CD4-positive, alpha-beta T cell treated with Interleukin-6 at 100 ng/mL for 8 hours (primary cell): ENCODE measurements around the gene SIN3B.

Experiments used
- DNase-seq: peaks from one replicate; pipeline ENCODE4 v3.0.0-alpha.2; 2020; ENCODE audit warnings: mixed read lengths, low spot score

SIN3B gene

DNA sequence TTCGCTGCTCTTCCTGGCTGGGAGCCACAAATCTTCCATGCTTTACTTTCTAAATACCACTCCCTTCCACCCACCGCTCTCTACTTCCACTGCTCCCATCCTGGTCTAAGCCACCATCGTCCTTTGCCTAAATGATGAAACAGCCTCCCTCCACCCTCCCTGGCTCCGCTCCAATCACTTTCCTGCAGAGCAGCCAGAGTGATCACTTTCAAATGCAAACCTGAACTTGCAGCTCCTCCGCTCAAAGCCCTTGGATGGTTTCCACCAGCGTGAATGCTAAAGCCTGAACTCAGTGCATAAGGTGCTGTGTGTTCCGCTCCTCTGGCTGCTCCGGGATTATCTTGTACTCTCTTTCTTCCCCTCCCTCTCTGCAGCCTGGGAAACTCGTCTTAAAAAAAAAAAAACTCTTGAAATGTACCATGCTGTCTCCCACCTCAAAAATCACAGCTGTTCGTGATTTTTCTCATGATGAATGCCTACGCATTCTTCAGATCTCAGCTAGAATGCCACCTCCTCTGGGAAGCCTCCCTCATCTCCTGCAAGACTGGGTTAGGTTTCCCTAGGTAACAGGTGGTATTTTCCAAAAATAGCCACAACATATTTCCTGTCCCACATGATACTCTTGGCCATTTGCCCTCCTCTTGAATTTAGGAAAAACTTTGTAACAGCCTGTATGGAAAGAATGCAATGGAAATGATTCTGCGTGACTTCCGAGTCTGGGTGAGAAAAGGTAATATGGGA, 3.7 kb upstream of the SIN3B start:
- no peak for DNase-seq

DNA sequence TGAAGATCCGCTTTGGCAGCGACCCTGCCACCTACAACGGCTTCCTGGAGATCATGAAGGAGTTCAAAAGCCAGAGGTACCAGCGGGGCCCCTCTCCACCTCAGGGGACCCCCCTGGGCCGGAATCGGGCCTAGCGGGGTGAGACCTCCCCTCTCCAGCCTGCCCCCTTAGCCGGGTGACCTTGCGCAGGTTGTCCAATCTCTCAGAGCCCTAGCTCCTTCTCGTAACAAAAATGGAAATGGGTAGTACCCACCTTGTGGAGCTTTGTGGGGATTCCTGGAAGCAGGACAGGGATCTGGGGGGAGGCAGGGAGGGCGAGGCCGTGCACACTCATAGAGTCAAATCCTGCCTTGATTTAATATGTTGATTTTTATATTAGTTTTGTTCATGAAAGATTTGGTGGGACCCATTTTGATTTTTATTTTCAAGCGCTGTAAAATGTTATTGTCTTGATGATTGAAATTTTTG, 658 bp downstream of the SIN3B start:
- no peak for DNase-seq

DNA sequence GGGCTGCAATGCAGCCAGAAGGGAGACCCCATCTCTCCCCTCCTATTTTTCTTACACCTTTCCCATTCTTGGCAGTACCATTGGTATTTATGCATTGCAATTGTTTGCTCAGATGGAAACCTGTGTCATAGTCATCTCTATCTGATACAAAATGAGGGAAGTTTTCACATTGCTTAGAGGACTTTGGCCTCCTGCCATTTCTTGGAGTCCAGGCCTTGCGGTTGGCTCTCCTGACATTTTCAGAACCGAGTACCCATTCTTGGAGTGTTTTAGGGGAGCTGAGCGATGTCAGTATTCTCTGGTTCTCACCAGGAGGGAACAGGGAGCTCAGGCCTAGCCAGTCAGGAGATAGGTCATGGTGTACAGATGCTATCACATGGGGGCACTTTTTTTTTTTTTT, 1.5 kb downstream of the SIN3B start:
- no peak for DNase-seq

DNA sequence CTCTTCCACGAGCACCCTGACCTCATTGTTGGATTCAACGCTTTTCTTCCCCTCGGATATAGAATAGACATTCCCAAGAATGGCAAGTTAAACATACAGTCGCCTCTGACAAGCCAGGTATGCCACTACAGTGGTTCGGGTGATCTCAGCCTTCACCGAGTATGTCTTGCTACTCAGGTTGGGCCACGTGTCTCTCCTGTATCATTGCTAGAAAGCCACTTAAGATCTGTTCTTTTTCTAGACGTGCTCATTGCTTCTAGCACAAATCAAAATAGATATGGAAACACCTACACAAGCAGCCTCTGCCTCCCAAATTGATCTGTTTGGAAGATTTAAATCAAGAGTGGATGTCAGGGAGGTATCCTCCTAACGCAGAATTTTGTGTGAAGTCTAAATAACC, 2.3 kb downstream of the SIN3B start:
- DNase-seq: no peak

DNA sequence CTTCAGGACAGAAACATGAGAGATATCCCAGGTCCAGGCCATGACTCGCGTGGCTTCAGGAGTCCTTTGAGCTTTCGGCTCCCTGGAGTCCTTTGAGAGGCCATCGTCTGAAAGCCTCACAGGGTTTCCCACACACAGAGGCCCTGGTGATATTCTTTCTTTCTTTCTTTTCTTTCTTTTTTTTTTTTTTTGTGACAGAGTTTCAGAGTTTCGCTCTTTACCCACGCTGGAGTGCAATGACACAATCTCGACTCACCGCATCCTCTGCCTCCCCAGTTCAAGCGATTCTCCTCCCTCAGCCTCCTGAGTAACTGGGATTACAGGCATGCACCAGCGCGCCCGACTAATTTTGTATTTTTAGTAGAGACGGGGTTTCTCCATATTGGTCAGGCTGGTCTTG, 5.5 kb downstream of the SIN3B start:
- DNase-seq: no peak

DNA sequence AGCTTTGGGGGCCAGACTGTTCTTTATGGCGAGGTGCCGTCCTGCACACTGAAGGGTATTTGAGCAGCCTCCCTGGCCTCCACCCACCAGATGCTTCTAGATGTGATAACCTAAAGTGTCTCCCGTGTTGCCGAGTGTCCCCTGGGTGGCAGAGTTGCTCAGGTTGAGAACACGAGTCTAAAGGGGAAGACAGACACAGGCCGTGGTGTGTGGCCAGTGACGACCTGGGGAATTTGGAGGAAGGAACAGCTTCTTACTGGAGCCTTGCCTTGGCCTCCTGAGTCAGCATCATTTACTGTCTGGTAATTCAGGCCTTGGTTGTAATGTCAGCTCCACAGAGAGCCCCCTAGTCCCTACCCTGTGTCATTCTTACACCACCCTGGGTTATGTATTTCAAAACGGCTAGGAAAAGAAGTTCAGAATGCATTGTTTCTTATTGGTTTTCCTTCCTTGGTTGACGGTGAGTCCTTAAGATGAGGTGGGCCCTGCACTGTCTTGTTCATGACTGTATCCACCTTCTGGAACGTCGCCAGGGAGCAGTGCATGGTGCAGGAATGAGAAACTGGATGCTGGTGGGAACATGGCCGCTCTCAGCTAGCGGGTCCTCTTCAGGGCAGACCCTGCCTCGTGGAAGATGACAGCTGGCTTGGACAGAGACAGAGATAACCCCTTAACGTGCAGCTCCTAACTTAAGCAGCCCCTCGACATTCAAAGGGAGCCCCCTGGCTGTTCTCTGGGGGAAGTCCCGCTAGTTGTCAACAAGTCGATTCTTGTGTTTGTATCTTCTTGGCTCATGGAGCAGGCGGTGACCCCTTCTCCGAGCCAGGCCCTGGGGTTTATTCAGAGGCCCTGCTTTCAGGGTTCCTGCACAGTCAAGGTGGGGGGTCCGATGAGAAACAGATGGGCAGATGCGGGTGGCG, 7.2 kb downstream of the SIN3B start:
- DNase-seq: no peak

DNA sequence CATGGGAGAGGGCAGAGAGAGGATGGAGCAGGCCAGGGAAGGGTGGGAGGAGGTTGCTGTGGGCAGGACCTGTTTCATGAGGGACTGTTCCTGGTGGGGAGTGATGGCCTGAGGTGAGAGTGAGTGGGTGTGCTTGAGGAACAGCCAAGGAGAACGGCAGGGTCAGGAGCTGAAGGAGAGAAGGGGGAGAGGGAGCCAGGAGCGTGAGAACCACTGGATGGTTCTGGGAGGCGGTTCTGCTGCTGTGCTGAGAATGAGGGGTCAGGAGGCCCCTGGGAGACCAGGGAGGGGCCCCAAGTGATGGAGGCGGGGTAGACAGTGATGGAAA, 7.8 kb downstream of the SIN3B start:
- no peak for DNase-seq

DNA sequence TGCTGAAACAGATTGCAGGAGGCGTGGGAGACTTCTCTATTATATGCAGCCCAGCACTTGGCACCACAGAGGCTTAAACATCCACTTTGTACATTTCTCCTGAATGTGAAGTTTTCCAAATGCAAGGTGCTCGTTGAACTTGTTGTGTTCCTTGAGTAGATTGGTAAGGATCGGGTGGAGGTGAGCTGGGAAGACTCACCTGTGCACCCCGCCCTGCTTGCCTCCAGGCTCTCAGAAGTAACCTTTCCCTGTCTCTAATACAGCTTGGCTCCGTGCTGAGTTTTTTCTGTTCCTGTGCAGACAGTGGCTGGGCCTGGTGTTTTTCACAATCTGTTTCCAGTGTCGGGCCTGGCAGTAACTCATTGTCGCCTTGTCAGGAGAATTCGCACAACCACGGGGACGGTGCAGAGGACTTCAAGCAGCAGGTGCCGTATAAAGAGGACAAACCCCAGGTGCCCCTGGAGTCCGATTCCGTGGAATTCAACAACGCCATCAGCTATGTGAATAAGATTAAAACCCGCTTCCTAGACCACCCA, 12.3 kb downstream of the SIN3B start:
- DNase-seq: no peak

DNA sequence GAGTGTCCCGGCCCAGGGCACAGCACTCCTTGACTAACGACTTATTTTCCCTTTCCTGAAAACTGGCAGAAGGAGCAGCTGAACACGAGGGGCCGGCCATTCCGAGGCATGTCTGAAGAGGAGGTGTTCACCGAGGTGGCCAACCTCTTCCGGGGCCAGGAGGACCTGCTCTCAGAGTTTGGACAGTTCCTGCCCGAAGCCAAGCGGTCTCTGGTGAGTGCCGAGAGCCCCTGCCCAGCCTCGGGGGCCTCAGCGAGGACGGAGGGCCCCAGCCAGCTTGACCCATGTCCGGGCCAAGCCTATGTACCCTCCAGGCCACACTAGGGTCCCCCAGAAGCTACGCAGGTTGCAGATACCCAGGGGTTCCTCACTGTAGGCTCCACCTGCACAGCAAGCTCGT, 17.7 kb downstream of the SIN3B start:
- DNase-seq: no peak

DNA sequence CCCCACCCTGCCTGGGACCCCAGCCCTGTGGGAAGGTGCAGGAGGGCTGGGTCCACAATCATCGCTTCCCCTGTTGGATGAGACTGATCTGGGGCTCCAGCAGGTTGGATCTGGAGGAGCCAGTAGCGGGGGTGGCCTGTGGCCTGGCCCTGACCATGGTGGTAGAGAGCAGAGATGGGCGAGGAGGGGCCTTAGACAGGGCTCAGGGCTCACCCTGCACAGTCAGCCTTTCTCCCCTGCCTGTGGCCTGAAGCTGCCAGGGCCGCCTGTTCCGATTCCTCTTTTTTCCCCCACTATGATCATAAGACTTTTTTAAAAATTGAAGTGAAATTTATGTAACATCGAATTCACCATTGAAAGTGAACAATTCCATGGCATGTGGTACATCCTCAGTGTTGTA, 18.2 kb downstream of the SIN3B start:
- DNase-seq: no peak

DNA sequence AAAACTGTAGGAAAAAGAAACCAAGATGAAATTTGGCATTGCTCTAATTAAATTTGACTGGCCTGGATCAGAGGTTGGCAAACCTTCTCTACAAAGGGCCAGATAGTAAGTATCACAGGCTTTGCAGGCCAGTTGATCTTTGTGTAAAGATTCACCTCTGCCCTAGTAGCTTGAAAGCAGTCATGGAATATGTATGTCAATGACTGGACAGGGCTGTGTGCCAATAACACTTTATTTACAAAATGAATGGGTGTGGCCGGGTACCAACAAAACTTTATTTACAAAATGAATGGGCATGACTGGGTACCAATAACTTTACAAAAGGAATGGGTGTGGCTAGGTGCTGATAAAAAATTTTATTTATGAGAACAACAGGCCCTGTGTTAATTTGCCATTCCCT, 20.0 kb downstream of the SIN3B start:
- DNase-seq: no peak

DNA sequence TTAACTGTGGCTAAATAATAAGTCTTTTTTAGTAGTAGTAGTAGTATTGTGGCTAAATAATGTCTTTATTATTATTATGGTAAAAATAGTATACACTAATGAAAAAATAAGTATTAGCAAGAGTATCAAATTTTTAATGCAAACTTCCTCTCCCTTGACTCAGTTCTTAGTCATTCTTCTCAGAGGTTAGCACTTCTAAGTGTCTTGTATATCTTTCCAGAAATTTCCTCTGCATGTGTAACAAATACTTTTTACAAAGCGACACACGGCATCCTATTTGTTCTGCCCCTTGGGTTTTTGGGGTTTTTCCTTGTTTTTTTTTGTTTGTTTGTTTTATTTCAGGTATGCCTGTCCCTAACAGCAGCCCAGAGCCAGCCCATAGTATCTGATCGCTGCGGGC, 20.9 kb downstream of the SIN3B start:
- DNase-seq: no peak

DNA sequence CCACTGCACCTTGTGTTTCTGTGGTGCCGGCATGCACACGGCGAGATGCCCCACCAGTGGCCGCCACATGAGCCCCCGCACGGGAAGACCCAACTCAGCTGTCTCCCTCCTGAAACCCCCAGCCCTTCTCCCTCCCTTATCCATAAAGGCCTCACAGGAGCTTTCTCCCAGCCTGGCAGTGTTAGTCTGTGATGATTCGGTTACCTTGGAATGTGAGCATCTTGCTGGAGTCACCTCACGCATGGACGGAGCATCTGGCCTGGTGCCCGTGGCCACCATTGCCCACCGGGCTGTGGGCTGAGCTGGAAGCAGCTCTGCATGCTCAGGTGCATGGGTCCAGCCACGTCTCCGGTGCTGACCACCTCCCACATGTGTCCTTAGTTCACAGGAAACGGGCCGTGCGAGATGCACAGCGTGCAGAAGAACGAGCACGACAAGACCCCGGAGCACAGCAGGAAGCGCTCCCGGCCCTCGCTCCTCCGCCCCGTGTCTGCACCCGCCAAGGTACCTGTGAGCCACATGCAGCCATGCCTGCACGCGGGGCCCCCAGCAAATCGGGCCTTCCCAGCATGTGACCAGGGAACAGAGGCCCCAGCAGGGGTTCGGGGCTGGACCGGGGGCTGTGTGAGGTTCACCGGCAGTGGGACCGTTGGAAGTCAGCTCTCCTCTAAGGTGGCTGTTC, 22.0 kb downstream of the SIN3B start:
- DNase-seq: no peak

DNA sequence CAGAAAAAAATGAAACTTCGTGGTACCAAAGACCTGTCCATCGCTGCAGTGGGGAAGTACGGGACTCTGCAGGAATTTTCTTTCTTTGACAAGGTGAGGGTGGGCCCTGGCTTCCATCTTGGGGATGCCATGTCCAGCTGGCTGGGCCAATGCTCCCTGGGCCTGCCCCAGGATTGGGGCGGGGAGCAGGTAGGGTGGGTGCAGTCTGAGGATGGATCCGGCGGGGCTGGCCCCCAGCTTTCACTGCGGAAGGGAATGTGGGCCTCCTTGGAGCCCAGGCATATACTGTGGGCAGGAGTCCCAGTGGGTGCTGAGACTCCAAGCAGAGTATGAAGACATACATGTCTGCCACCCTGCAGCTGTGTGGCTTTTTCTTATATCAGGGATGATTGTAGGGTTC, 23.9 kb downstream of the SIN3B start:
- DNase-seq: no peak

DNA sequence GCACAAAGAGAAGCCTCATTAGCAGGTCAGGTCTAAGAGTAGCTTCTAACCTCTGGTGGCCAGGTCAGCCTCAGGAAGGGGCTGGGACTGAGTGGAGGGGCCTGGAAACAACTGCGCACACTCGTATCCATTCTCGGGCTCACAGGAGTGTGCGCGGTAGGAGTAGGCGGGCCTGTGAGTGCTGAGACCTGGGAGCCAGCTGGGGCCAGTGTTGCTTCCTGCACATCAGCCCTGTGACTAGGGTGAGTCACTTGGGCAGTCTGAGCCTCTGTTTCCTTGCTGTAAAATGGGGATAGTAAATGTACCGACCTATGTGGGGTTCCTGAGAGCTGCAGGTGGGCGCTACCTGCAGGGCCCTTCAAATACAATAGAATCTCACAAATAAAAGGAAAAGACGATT, 26.9 kb downstream of the SIN3B start:
- DNase-seq: no peak

DNA sequence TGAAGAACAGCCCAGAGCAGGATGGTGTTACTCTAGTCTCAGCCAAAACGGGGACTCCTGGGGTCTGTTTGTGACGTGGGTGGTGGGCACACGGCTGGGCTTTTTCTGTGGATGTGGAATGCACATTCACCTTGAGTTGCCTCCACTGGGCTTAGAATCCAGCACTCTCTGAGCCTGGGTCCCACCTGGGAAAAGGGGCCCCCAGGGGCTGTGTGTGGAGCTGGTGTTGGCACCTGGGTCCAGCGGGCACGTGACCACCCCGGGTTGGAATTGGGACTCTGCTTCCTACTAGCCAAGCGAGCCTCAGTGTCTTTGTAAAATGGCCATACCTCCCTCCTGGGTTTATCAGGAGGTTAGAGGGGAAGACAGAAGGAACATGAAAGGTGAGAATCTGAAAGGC, 30.4 kb downstream of the SIN3B start:
- no peak for DNase-seq

DNA sequence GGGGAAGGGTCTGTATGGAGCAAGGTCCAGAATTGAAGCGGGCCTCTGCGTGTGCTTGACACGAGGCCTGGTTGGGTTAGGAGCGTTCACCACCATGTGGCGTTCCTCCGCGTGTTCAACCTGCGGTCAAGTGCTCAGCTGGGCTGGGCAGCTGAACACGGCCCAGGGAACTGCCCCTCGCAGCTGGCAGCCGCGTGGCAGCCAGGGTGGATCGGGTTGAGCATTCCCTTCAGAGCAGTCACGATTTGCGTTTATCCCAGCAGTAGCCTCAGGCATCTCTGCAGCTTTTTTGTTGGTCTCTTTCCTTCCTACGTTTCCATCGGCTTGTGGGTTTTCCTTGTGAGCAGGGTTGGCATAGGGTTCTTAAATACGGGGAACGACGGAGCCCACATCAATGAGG, 30.9 kb downstream of the SIN3B start:
- DNase-seq: no peak

DNA sequence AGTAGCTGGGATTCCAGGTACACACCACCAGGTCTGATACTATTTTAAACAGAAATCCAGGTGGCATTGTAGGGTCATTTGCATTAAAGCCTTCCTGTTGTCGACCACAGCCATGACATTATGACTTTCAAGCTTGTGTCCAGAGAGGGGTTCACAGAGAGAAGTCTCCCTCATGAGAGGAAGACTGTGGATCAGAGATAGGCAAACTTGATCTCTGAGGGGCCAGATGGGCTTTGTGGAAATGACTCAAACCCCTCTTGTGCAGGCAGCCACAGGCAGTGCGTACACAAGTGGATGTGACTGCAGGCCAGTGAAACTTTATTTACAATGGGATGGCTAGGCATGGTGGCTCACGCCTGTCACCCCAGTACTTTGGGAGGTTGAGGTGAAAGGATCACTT, 31.8 kb downstream of the SIN3B start:
- DNase-seq: no peak

DNA sequence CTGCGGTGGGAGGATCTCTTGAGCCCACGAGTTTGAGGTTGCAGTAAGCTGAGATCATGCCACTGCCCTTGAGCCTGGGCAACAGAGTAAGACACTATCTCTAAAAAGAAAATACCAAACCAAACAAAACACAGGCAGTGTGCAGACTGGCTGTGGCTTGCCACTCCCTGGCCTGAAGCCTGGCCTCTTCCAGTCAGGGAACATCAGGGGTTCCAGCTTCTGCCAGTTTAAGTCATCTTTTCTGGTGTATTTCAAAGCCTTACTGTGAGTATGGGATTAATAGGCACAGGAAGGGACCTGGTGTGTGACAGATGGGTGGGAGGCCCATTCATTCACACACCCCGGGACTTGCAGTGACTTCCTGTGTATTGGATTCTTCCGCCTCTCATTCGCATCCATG, 32.6 kb downstream of the SIN3B start:
- DNase-seq: no peak

DNA sequence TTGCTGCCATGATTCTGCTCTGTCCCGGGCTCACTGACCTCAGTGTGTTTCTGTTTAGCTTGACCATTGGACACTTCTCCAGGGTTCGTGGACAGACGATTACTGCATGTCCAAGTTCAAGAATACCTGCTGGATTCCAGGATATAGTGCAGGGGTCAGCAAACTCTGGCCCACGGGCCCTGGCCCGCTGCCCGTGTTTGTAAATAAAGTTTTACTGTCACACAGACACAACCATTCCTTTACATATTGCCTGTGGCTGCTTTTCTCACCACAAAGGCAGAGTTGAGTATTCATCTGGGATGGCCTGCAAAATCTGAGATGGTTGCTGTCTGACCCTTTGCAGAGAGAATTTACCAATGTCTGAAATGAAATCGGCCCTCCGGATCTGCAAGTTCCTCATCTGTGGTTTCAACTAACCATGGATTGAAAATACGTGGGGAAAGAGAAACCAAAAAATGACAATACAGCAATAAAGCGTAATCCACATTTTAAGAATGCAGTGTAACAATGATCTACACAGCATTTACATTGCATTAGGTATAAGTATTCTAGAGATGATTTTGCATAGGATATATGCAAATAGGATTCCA, 33.7 kb downstream of the SIN3B start:
- DNase-seq: no peak

DNA sequence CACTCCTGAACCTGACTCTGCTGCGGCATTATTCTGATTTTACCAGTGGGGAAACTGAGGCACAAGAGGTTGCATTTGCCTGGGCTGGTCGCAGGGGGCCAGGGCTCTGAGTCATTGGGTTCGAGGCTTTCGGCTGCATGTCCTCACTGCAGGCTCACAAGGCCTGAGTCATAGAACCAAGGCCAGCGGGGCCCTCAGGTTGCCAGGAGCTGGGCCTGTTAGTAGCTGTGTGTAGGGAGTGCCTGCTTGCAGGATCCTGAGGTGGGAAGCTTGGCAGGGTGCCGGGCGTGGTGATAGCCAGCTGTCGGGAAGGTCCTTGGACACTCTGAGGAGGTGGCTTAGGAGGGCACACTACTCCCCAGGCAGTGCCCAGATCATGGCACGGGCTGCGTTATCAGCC, 38.0 kb downstream of the SIN3B start:
- no peak for DNase-seq

DNA sequence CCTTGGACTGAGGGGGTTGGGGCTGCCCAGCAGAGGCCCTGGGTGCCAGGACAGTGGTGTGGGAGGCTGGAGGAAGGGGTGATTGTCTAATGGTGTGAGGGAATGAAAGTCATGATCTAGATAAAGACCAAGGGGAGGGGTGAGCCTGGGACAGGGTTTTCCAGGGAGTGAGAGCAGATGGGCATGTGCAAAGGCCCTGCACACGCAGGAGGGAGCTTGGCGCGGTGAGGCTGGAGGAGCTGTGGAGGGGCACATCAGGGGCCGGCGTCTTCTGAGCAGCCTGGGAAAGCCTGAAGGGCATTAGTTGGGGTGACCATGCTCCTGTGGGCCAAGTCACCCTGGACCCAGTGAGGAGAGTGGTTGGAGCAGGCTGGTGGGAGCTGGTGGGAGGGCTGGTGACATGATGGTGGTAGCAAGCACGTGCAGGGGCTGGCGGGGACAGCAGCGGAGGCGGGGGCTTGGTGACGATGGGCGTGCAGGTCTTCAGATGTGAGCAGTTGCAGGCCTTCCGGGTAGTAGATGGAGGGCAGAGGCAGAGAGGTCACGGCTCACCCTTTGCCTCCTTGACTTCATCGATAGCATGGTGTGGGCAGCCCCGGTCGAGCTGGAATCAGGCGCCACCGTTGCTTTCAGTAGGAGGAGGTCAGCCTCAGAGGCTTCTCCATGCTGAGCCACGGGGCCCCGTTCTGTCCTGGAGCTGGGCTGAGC, 39.4 kb downstream of the SIN3B start:
- no peak for DNase-seq
